ENCODE measurements around the gene HOXA3.
A peak's percentile ranks its signal among the peaks of the same experiment; 100 is the strongest.

Gene HOXA3

GRCh38 chr7:27151931-27152815 lies at the start of gene HOXA3:
Gene HOXA3, minus strand, starts transcription at chr7:27152583. Its CDS starts 41,943 bp downstream, at chr7:27110640.
- peak; percentile 84 for DNase-seq

DNA sequence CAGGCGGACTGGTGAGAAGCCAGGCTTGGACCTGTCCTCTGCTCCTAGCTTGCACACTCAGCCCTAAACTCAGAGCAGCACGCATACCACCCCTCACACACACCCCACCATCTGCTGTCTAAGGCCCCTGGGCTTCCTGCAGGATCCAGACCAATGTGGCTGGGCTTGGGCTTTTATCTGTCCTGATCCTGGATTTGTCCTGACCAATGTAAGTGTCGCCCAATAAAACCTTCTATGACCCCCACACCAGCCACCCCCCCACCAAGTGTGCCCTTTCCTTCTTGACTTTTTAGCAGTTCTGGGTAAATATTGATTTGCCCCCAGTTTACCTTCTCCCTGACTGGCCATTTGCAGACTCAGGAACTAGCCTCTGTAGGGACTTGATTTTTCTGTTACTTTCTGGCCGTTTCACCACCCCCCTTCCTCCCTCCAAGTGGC lies 49.2 kb upstream of the HOXA3 start:
- no peak for DNase-seq

GRCh38 chr7:27200761-27201579 lies 48.6 kb upstream of the HOXA3 start:
- peak; percentile 28 for DNase-seq

- DNase-seq = peak; percentile 90
Observed at GRCh38 chr7:27199849-27200760, 47.7 kb upstream of the HOXA3 start, which contains the start of gene HOXA13. Gene HOXA13, minus strand, starts transcription at chr7:27200091. Its CDS starts 14 bp downstream, at chr7:27200077.

GRCh38 chr7:27198871-27199801 lies 46.8 kb upstream of the HOXA3 start:
- DNase-seq = peak; percentile 52

DNA sequence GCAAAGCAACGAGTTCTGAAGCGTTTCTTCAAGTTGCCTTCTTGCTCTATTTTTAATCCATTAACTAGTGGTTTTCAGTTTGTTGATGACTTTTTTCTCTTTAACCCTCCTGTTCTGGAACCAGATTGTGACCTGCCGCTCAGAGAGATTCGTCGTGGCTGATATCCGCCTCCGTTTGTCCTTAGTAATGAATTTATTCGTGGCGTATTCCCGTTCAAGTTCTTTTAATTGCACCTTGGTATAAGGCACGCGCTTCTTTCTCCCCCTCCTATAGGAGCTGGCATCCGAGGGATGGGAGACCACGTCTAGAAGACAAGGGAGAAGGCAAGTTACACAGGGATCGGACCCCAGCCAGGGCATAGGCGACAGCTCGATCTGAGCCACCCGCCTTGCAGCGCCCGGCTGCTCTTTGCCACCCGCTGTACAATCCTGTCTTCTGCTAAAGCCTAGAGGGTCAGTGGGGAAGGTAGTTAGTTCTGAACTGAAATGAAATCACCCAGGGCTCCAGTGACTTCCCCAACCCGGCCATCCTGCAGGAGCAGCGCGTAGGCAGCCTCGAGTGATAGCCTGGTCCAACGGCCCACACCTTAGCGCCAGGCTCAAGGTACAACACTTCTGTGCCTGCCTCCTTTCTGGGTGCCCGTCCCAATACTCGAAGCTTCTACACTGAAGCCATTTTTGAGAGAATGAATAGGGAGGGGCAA lies 45.9 kb upstream of the HOXA3 start:
- DNase-seq = peak; percentile 45

GRCh38 chr7:27197137-27198042 lies 45.0 kb upstream of the HOXA3 start:
- peak; percentile 33 for DNase-seq

- peak; percentile 86 for DNase-seq
Observed at GRCh38 chr7:27196287-27196767, 43.9 kb upstream of the HOXA3 start.

GRCh38 chr7:27194686-27195379 lies 42.5 kb upstream of the HOXA3 start:
- peak; percentile 65 for DNase-seq

DNA sequence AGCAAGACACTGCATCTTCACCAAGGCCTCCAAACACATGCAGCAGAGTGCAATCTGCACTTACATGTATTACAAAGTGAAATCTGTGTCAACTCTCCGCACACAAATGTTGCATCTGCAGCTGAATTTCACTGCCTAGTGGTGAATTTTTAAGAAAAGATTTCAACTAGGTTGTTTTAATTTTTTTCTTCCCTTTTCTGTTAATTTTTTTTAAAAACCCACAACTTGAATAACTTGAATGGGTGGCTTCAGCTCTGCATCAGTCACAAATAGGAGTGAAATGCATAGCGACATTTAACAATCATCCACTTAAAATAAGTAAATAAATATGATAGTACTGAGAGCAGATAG lies 41.6 kb upstream of the HOXA3 start:
- no peak for DNase-seq

DNA sequence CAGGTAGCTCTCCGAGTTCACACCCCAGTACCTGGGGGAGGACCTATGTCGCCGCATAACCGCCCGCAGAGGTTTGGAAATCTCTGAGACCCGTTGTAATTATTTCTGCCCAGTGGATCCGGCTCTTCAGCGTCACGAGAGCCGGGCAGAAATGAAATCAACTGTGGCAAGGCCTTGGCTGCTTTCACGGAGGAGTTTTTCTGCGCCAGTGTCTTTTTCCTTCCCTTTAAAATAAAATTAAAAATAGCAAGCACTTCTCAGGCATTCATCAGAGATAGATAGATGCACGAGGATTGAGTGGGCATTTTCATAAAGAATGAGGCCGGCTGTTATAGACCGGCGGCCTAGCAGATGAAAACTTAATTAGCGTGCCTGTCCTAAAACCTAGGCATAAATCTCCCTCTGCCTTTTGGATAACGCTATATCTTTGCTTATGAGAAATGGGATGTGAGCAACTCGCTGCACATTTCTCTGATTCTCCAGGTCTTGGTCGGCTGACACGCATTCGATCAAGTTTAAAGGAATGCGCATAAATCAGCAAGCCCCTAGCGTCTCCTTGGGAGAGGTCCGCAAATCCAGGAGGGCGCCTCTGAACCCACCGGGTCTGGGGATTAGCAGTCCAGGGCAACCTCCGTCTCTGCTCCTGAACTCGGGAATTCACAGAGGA lies 41.1 kb upstream of the HOXA3 start:
- peak; percentile 68 for DNase-seq

DNA sequence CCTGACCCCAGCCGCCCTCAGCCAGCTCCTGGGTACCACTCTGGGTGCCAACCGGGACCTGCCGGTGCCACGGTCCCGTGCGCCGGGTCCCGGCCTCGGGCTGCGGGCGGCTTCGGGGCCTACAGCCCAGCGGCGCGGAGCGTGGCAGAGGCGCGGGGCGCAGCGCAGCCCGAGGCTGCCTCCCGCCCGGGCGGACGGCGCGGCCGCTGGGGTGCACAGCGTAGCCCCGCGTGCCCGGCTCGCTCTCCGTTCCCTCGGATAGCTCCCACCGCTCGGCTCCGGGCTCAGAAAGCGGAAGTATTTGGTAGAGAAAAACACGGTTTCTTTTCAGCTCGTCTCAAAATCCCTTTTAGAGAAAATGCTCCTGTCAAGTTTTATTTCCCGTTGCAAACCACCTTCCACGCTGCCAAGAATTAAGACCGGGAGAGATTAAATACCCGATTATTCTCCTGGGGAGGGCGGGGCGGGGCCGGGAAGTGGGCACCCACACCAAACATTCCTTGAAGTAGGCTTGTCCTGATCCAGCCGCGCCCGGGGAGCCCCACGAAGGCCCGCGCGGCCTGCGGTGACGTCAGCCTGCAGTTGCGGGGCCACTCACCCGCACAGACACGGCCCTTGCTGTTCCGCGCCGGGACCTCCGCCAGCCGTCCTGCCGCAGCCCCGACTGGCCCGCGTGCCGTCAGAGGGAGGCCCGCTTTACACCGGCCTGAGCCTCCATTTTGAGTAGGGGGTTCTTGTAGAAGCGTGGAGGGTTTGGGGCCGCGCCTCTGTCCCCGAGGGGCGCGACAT lies 40.4 kb upstream of the HOXA3 start:
- peak; percentile 73 for DNase-seq

GRCh38 chr7:27191833-27192545 lies 39.6 kb upstream of the HOXA3 start:
- peak; percentile 81 for DNase-seq

GRCh38 chr7:27191161-27191731 lies 38.9 kb upstream of the HOXA3 start:
- DNase-seq = peak; percentile 53

GRCh38 chr7:27189997-27190748 lies 37.8 kb upstream of the HOXA3 start:
- DNase-seq = peak; percentile 45

Data from EL (cell line).